GM10248 (cell line): ENCODE measurements around the gene BLOC1S3.

Source experiments
- CTCF ChIA-PET: fragments of 300-600 bp; sonication (Branson Sonifier 250); formaldehyde crosslinking; extraction: SDS; loops from one replicate; lab custom pipeline; 2021; ENCODE audit warnings: antibody characterized with exemption; lab: Yijun Ruan, JAX
- POLR2A ChIA-PET: fragments of 350-650 bp; sonication (Branson Sonifier 250); formaldehyde crosslinking; extraction: SDS; loops from one replicate; lab custom pipeline; 2020; ENCODE audit warnings: antibody characterized with exemption; lab: Yijun Ruan, JAX
- DNase-seq: peaks from one replicate; pipeline ENCODE4 v3.0.0; 2012; ENCODE audit errors: extremely low spot score
- TF ChIP-seq, protein P1 (sequence below): IDR thresholded peaks from 2 replicates; pipeline ENCODE4 v1.5.1; 2012; ENCODE audit warnings: mild to moderate bottlenecking, low read depth; ENCODE audit errors: extremely low read depth, missing control alignments, control extremely low read depth

Gene BLOC1S3

DNA sequence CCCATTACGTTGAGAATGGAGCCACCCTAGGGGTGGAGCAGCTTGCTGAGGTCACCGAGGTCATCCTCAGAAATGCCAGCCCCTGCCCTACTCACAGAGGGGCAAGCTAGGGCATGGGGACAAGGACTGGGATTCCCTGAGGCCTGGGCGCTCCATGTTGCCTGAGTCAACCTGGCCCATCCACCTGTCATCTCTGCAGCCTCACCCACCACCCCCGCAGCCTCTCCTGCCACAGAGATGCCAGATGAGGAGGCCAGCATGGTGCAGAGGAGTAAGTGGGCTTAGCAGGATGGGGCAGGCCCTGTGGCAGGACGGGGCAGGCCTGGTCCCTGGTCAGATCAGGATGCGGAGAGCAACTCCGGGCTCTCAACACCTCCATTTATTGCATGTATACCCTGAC lies 27.3 kb upstream of the BLOC1S3 start:
- ChIA-PET CTCF (interaction anchor here (1.4 to 3.1 kb wide), 3 partner anchors 14 to 36 kb away, joined by 3 to 15 read pairs (median 3); no protein-coding TSS in a partner anchor), POLR2A (no interaction called here)
- DNase-seq = no peak
- TF ChIP-seq, protein P1, sequence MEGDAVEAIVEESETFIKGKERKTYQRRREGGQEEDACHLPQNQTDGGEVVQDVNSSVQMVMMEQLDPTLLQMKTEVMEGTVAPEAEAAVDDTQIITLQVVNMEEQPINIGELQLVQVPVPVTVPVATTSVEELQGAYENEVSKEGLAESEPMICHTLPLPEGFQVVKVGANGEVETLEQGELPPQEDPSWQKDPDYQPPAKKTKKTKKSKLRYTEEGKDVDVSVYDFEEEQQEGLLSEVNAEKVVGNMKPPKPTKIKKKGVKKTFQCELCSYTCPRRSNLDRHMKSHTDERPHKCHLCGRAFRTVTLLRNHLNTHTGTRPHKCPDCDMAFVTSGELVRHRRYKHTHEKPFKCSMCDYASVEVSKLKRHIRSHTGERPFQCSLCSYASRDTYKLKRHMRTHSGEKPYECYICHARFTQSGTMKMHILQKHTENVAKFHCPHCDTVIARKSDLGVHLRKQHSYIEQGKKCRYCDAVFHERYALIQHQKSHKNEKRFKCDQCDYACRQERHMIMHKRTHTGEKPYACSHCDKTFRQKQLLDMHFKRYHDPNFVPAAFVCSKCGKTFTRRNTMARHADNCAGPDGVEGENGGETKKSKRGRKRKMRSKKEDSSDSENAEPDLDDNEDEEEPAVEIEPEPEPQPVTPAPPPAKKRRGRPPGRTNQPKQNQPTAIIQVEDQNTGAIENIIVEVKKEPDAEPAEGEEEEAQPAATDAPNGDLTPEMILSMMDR = no peak

DNA sequence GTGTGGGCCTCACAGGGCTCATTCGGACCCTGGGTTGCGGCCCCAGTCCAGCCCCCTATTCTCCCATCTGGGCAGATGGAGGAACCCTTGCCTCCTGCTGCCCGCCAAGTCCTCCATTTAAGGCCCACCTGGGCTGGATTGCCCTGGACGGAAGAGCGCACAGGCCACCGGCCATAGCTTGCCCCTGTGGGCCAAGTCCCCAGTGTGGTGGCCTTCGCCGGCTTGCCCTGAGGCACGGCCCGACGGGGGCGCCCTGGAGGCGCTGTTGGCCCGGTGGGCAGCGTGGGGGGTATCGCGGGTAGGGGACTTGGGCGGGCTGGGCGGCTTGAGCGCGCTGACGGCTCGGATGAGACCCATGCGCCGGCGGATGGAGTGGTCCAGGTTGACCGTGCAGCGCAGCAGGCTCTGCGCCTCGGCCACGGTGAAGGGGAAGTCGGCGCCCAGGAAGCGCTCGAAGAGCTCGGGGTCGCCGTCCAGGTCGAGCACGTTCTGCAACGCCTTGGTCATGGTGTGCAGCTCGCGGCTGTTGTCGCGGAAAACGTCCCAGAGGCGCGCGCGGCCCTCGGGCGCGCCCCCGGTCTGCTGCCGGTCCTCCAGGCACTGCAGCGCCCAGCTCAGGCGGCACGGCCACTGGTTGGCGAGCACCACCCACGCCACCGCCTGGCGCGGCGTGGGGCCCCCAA lies 26.6 kb upstream of the BLOC1S3 start:
- TF ChIP-seq, protein P1 = no peak
- ChIA-PET CTCF (interaction anchor here (1.0 to 3.1 kb wide), 5 partner anchors 8 to 35 kb away, joined by 3 to 15 read pairs (median 6); partner anchors contain the start of genes BLOC1S3 and TRAPPC6A), POLR2A (no interaction called here)
- DNase-seq = no peak

GRCh38 chr19:45152504-45153338 lies 25.9 kb upstream of the BLOC1S3 start:
- DNase-seq = peak; percentile 60
- POLR2A ChIA-PET = no interaction called here
- CTCF ChIA-PET = interaction anchor here (1.0 to 3.1 kb wide), 5 partner anchors 9 to 34 kb away, joined by 3 to 15 read pairs (median 6); partner anchors contain the start of genes BLOC1S3 and TRAPPC6A
- TF ChIP-seq, protein P1 = no peak

GRCh38 chr19:45153339-45154063 lies 25.1 kb upstream of the BLOC1S3 start:
- POLR2A ChIA-PET = no interaction called here
- TF ChIP-seq, protein P1 = no peak
- CTCF ChIA-PET = interaction anchor here (1.0 to 1.9 kb wide), 3 partner anchors 16 to 184 kb away, joined by 3 to 6 read pairs (median 3); partner anchors contain the start of genes BLOC1S3 and TRAPPC6A
- DNase-seq = no peak

GRCh38 chr19:45154064-45154827 lies 24.3 kb upstream of the BLOC1S3 start:
- CTCF ChIA-PET = interaction anchor here (1.0 to 1.9 kb wide), 4 partner anchors 17 to 184 kb away, joined by 3 to 6 read pairs (median 3); partner anchors contain the start of genes BLOC1S3 and TRAPPC6A
- POLR2A ChIA-PET = interaction anchor here (0.5 kb wide), 1 partner anchor 35 kb away, joined by 4 read pairs; no protein-coding TSS in a partner anchor
- TF ChIP-seq, protein P1 = no peak
- DNase-seq = no peak
